H9 (cell line): ENCODE results near the gene PPM1M. TPM values are rescaled to one million over a fixed set of nuclear protein-coding genes. Genes with fewer than 3 reads are reported as not detected.

Source experiments
- DNase-seq: peaks from one replicate; pipeline ENCODE4 v3.0.0-alpha.2; 2017
- H2AFZ ChIP-seq: one replicate; pipeline ENCODE4 v1.6.1; 2013; ENCODE audit warnings: mild to moderate bottlenecking, low read length, control low read depth, moderate library complexity
- H2AK5ac ChIP-seq: 2 replicates; pipeline ENCODE4 v1.6.1; 2013; ENCODE audit warnings: low read length, control low read depth, mixed read lengths; ENCODE audit not compliant: insufficient read length
- H2BK120ac ChIP-seq: one replicate; pipeline ENCODE4 v1.6.1; 2013; ENCODE audit warnings: low read depth, mild to moderate bottlenecking, low read length, control low read depth, inconsistent platforms; ENCODE audit not compliant: poor library complexity, severe bottlenecking
- H2BK12ac ChIP-seq: 2 replicates; pipeline ENCODE4 v1.6.1; 2013; ENCODE audit warnings: low read length, control low read depth, mixed read lengths, low read depth; ENCODE audit not compliant: insufficient read length
- H2BK15ac ChIP-seq: 2 replicates; pipeline ENCODE4 v1.6.1; 2013; ENCODE audit warnings: low read depth, low read length, control low read depth
- H2BK20ac ChIP-seq: one replicate; pipeline ENCODE4 v1.6.1; 2013; ENCODE audit warnings: low read depth, mild to moderate bottlenecking, low read length, control low read depth, inconsistent platforms; ENCODE audit not compliant: poor library complexity, severe bottlenecking
- H2BK5ac ChIP-seq: 2 replicates; pipeline ENCODE4 v1.6.1; 2013; ENCODE audit warnings: low read length, control low read depth, mixed read lengths; ENCODE audit not compliant: insufficient read length
- H3K14ac ChIP-seq: 2 replicates; pipeline ENCODE4 v1.6.1; 2013; ENCODE audit warnings: low read length, control low read depth; ENCODE audit not compliant: insufficient read depth
- H3K18ac ChIP-seq: 2 replicates; pipeline ENCODE4 v1.6.1; 2013; ENCODE audit warnings: low read depth, mild to moderate bottlenecking, mixed read lengths, low read length, control low read depth; ENCODE audit not compliant: insufficient read length
- H3K23ac ChIP-seq: 2 replicates; pipeline ENCODE4 v1.6.1; 2013; ENCODE audit warnings: low read length, control low read depth, mixed read lengths, low read depth; ENCODE audit not compliant: insufficient read length
- H3K23me2 ChIP-seq: 2 replicates; pipeline ENCODE4 v1.6.1; 2013; ENCODE audit warnings: low read depth, mild to moderate bottlenecking, mixed read lengths, low read length, control low read depth; ENCODE audit not compliant: insufficient read length, poor library complexity, severe bottlenecking
- H3K27ac ChIP-seq: 2 replicates; pipeline ENCODE4 v1.5.1; 2013; ENCODE audit warnings: low read length, control low read depth, mixed read lengths, low read depth; ENCODE audit not compliant: insufficient read length
- H3K27me3 ChIP-seq: 2 replicates; pipeline ENCODE4 v1.6.1; 2013; ENCODE audit warnings: low read length, control low read depth, inconsistent platforms; ENCODE audit not compliant: insufficient read depth
- H3K4ac ChIP-seq: 2 replicates; pipeline ENCODE4 v1.6.1; 2013; ENCODE audit warnings: low read depth, mild to moderate bottlenecking, control low read depth, inconsistent platforms, low read length, moderate library complexity
- H3K4me1 ChIP-seq: 2 replicates; pipeline ENCODE4 v1.6.1; 2013; ENCODE audit warnings: low read length, control low read depth, inconsistent platforms; ENCODE audit not compliant: insufficient read depth
- H3K4me2 ChIP-seq: 2 replicates; pipeline ENCODE4 v1.6.1; 2013; ENCODE audit warnings: low read length, control low read depth, mixed read lengths; ENCODE audit not compliant: insufficient read length, insufficient read depth
- H3K56ac ChIP-seq: 2 replicates; pipeline ENCODE4 v1.6.1; 2013; ENCODE audit warnings: low read depth, mild to moderate bottlenecking, mixed read lengths, low read length, control low read depth; ENCODE audit not compliant: insufficient read length
- H3K79me1 ChIP-seq: 2 replicates; pipeline ENCODE4 v1.6.1; 2013; ENCODE audit warnings: low read depth, mild to moderate bottlenecking, moderate library complexity, low read length, control low read depth, inconsistent platforms; ENCODE audit not compliant: insufficient read depth, poor library complexity, severe bottlenecking
- H3K79me2 ChIP-seq: 2 replicates; pipeline ENCODE4 v1.6.1; 2013; ENCODE audit warnings: low read length, control low read depth, inconsistent platforms; ENCODE audit not compliant: insufficient read depth
- H3K9ac ChIP-seq: 2 replicates; pipeline ENCODE4 v1.6.1; 2013; ENCODE audit warnings: low read length, control low read depth, mixed read lengths; ENCODE audit not compliant: insufficient read length; ENCODE audit errors: extremely low read depth
- H3K9me3 ChIP-seq: one replicate; pipeline ENCODE4 v1.6.1; 2013; ENCODE audit warnings: low read depth, low read length, inconsistent platforms; ENCODE audit not compliant: control insufficient read depth
- H3T11ph ChIP-seq: one replicate; pipeline ENCODE4 v1.6.1; 2013; ENCODE audit warnings: mild to moderate bottlenecking, low read length, control low read depth, inconsistent platforms
- H4K20me1 ChIP-seq: one replicate; pipeline ENCODE4 v1.6.1; 2013; ENCODE audit not compliant: control insufficient read depth, insufficient read length, insufficient read depth
- H4K5ac ChIP-seq: 2 replicates; pipeline ENCODE4 v1.6.1; 2013; ENCODE audit warnings: low read depth, mild to moderate bottlenecking, mixed read lengths, low read length, control low read depth; ENCODE audit not compliant: insufficient read length
- H4K8ac ChIP-seq: replicated peaks from 2 replicates; pipeline ENCODE4 v1.6.1; 2013; ENCODE audit warnings: low read length, control low read depth, mixed read lengths, low read depth; ENCODE audit not compliant: insufficient read length
- H4K91ac ChIP-seq: 2 replicates; pipeline ENCODE4 v1.6.1; 2013; ENCODE audit warnings: low read depth, mild to moderate bottlenecking, moderate library complexity, mixed read lengths, low read length, control low read depth; ENCODE audit not compliant: insufficient read length
- H3K27ac Mint-ChIP-seq, 3 experiments: 2 replicates in 2 of 3; 3 replicates in 1 of 3; pipeline ENCODE4 v1.8.0; 2020 to 2021; ENCODE audit warnings: mixed read lengths in 3 of 3, mild to moderate bottlenecking in 1 of 3, moderate library complexity in 1 of 3
- H3K27me3 Mint-ChIP-seq: 2 replicates; pipeline ENCODE4 v1.8.0; 2021; ENCODE audit warnings: low read depth, mild to moderate bottlenecking, moderate library complexity, mixed read lengths
- H3K36me3 Mint-ChIP-seq, 3 experiments: 2 replicates in 2 of 3; 3 replicates in 1 of 3; pipeline ENCODE4 v1.8.0; 2020 to 2021; ENCODE audit warnings: low read depth in 3 of 3, mixed read lengths in 3 of 3; ENCODE audit not compliant: insufficient read depth in 1 of 3
- H3K4me1 Mint-ChIP-seq, 2 experiments: 2 replicates each; pipeline ENCODE4 v1.8.0; 2020; ENCODE audit warnings: mixed read lengths in 2 of 2
- H3K4me3 Mint-ChIP-seq, 2 experiments: 2 replicates in 1 of 2; 3 replicates in 1 of 2; pipeline ENCODE4 v1.8.0; 2020 to 2021; ENCODE audit warnings: mild to moderate bottlenecking in 2 of 2, mixed read lengths in 2 of 2, moderate library complexity in 1 of 2
- H3K9me3 Mint-ChIP-seq, 2 experiments: 2 replicates in 1 of 2; 3 replicates in 1 of 2; pipeline ENCODE4 v1.8.0; 2020; ENCODE audit warnings: mild to moderate bottlenecking in 2 of 2, mixed read lengths in 2 of 2, moderate library complexity in 1 of 2
- CTCF ChIP-seq: fragments of 200-600 bp; sonication (generic); conservative IDR thresholded peaks from 3 replicates; pipeline ENCODE4 v1.8.0; 2021; ENCODE audit warnings: antibody characterized with exemption, mild to moderate bottlenecking
- WGBS: extraction: QIAGEN DNeasy Blood & Tissue Kit; methylation state at CpG from one replicate; pipeline ENCODE4 v1.1.7; 2013; ENCODE audit warnings: missing lambda C conversion rate, low lambda C conversion rate, mixed read lengths; ENCODE audit not compliant: insufficient read length; ENCODE audit errors: extremely low coverage; 5-methylcytosine and 5-hydroxymethylcytosine counted together
- total RNA-seq: library from RNA; stranded (reverse); gene quantifications from 2 replicates; pipeline ENCODE4 v1.2.1, GENCODE V29; 2021

PPM1M gene
- total RNA-seq, 1 experiment from 2014 or later = 7.4 TPM

- TF ChIP-seq CTCF = no peak
- H3K27me3 ChIP-seq = no peaks in the 10 kb centered on the region
- H3K9me3 ChIP-seq = no peaks in the 10 kb centered on the region
- Mint-ChIP-seq H3K27me3 (peaks cover 8% of the 10 kb centered on the region), H3K4me1 (peaks cover 17 to 18% of the 10 kb centered on the region in 2 experiments), H3K36me3 (no peaks in the 10 kb centered on the region; a peak in 1 of 7 replicates), H3K9me3 (no peaks in the 10 kb centered on the region), H3K27ac (peak overlapping the region in 1 of 3 experiments; percentile 40; a peak in 1 of 7 replicates), H3K4me3 (no peak overlapping the region)
- H3K4me2 ChIP-seq = no peak overlapping the region
- no peaks in the 10 kb centered on the region for H4K20me1 ChIP-seq
- H3K27ac ChIP-seq = no peak overlapping the region
- H2BK5ac ChIP-seq = no peak overlapping the region
- WGBS = no CpG with 5 or more reads among the region's 11 CpGs
- H3K79me2 ChIP-seq = no peaks in the 10 kb centered on the region
- H3K18ac ChIP-seq = no peak overlapping the region
- no peak overlapping the region for H4K91ac ChIP-seq
- H3K23me2 ChIP-seq = peaks cover 10% of the 10 kb centered on the region
- H3K23ac ChIP-seq = no peak overlapping the region
- no peak overlapping the region for H4K8ac ChIP-seq
- no peak overlapping the region for H2AFZ ChIP-seq
- H2BK20ac ChIP-seq = no peak overlapping the region
- no peak overlapping the region for H2BK15ac ChIP-seq
- H3K9ac ChIP-seq = no peak overlapping the region
- H2BK120ac ChIP-seq = no peak overlapping the region
- H3K79me1 ChIP-seq = no peaks in the 10 kb centered on the region
- H2AK5ac ChIP-seq = no peak overlapping the region
- peaks cover 2% of the 10 kb centered on the region; the same call in 1 of the 2 replicates for H3K4me1 ChIP-seq
- H3K14ac ChIP-seq = no peak overlapping the region
- H3T11ph ChIP-seq = no peak overlapping the region
- H4K5ac ChIP-seq = no peak overlapping the region
- no peak overlapping the region for H3K56ac ChIP-seq
- no peak overlapping the region for H2BK12ac ChIP-seq
- H3K4ac ChIP-seq = no peak overlapping the region
- DNase-seq = no peak
These were observed 49.0 kb downstream of the PPM1M start for GRCh38 chr3:52294320-52295150.
